Breast epithelium (tissue), 4 donors: ENCODE data around the gene CFAP251. TPM values are rescaled to one million over a fixed set of nuclear protein-coding genes. Genes with fewer than 3 reads are reported as not detected.
A peak's percentile ranks its signal among the peaks of the same experiment; 100 is the strongest.

ENCODE experiments used
- DNase-seq, 2 donors: peaks; one replicate each; pipeline ENCODE4 v3.0.0-alpha.2; 2019; ENCODE audit warnings: low spot score in 2 of 2
- H3K27ac ChIP-seq, 2 donors: fragments of 200-600 bp; sonication (generic) in 1 of 2; one replicate each; pipeline ENCODE4 v1.5.1; 2016 to 2019; ENCODE audit warnings: mild to moderate bottlenecking in 1 of 2
- H3K27me3 ChIP-seq, 2 donors: fragments of 200-600 bp; sonication (generic) in 1 of 2; one replicate each; pipeline versions ENCODE4 v1.5.1 to v1.6.0; 2017 to 2019; ENCODE audit warnings: control low read depth in 1 of 2, mild to moderate bottlenecking in 1 of 2
- H3K36me3 ChIP-seq: fragments of 200-600 bp; one replicate; pipeline ENCODE4 v1.5.1; 2019
- H3K4me1 ChIP-seq, 2 donors: fragments of 200-600 bp; sonication (generic); one replicate each; pipeline ENCODE4 v1.5.1; 2016 to 2019; ENCODE audit warnings: control low read depth in 1 of 2
- H3K4me3 ChIP-seq, 3 donors: fragments of 200-600 bp; sonication (generic); 1 replicate in 2 of 3; 2 replicates in 1 of 3; pipeline ENCODE4 v1.5.1; 2016 to 2019; ENCODE audit warnings: mild to moderate bottlenecking in 3 of 3, moderate library complexity in 2 of 3
- H3K9me3 ChIP-seq, 2 donors: fragments of 200-600 bp; sonication (generic) in 1 of 2; one replicate each; pipeline ENCODE4 v1.5.1; 2016 to 2019; ENCODE audit warnings: control low read depth in 1 of 2
- CTCF ChIP-seq, 3 donors: fragments of 450-650 bp; IDR thresholded peaks; one replicate each; pipeline ENCODE4 v1.5.1; 2016 to 2017; ENCODE audit warnings: antibody characterized with exemption in 3 of 3, mild to moderate bottlenecking in 3 of 3, moderate library complexity in 3 of 3
- POLR2A ChIP-seq: fragments of 450-650 bp; IDR thresholded peaks from one replicate; pipeline ENCODE4 v1.6.1; 2016; ENCODE audit warnings: antibody characterized with exemption, mild to moderate bottlenecking, moderate library complexity
- POLR2AphosphoS5 ChIP-seq, 3 donors: sonication (generic); formaldehyde crosslinking; IDR thresholded peaks; one replicate each; pipeline ENCODE4 v1.6.1; 2017; ENCODE audit warnings: antibody characterized with exemption in 3 of 3
- intact Hi-C: fragments of 100-400 bp; cut with DNase I; formaldehyde crosslinking; loops from one replicate; pipeline ENCODE4 v1.15.1; 2023; ENCODE audit warnings: low total_unique reads
- total RNA-seq, 3 donors: library from RNA; depleted of rRNA; stranded (reverse); fragments of >200 nt; gene quantifications; one replicate each; pipeline ENCODE4 v1.1.0, GENCODE V29; 2016

The CFAP251 gene
- total RNA-seq, 3 donors from 2014 or later, result 4.8 to 8.2 (median 6.7) TPM

DNA sequence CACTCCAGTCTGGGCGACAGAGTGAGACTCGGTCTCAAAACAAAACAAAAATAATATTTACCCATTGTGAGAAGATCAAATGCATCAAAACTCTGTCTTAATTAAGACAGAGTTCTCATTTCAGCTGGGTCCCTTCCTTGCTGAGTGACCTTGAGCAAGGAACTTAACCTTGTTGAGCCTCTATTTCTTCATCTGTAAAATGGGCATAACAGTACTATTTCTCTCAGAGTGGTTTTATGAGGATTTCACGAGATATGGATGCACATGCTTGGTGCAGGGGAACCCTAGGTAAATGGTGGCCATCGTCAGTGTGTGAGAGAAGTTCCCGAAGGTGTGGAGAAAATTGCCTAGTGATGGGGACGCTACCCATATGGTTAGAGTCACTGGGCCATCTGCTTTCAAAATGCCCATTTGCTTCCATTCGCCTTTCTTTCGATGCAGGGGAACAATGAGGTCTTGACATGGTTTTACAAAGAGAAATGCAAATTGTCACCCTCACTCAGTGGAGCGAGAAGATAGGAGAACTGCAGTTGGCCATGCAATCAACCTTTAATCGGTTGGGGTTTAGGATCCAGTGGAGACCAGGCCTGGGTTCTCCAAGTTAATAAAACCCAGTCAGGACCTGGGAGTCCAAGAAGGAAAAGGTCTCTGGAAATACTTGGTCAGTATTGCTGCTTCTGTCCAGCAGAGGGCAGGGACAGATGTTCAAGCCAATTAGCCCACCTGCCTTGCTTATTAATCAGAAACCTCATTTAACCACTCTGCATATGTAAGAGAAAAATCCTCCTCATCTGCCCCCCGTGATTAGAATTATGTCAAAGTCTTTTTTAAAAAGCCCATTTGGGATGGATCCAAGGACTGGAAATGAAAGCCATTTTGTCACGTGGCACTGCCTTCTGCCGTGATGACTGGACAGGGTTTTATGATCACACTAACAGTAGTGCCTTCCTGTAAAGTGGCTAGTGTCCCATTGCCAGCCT is 37.2 kb downstream of the CFAP251 start:
- no peaks in the 10 kb centered on the region for H3K4me1 ChIP-seq
- intact Hi-C loops, result no loop called here
- H3K36me3 ChIP-seq, result no peaks in the 10 kb centered on the region
- H3K27me3 ChIP-seq, result no peaks in the 10 kb centered on the region
- TF ChIP-seq CTCF (IDR thresholded peaks at IDR 0.05) (peak in 2 of 3 donors; percentile 33 to 34), POLR2AphosphoS5 (IDR thresholded peaks at IDR 0.05) (no peak), POLR2A (no peak)
- no peak overlapping the region for H3K27ac ChIP-seq
- no peak overlapping the region for H3K4me3 ChIP-seq
- H3K9me3 ChIP-seq, result no peaks in the 10 kb centered on the region
- DNase-seq, result no peak

GRCh38 chr12:121957861-121958515 is 39.6 kb downstream of the CFAP251 start:
- no peak for TF ChIP-seq CTCF (IDR thresholded peaks at IDR 0.05)
- TF ChIP-seq POLR2AphosphoS5 (IDR thresholded peaks at IDR 0.05), result no peak
- no peak for TF ChIP-seq POLR2A
- DNase-seq, result no peak
- Histone ChIP-seq H3K4me1 (no peaks in the 10 kb centered on the region), H3K9me3 (no peaks in the 10 kb centered on the region), H3K27ac (no peak overlapping the region), H3K36me3 (no peaks in the 10 kb centered on the region), H3K4me3 (no peak overlapping the region), H3K27me3 (no peaks in the 10 kb centered on the region)
- intact Hi-C loops, result no loop called here

- H3K9me3 ChIP-seq, result no peaks in the 10 kb centered on the region
- DNase-seq, result no peak
- intact Hi-C loops, result no loop called here
- no peak overlapping the region for H3K4me3 ChIP-seq
- H3K27me3 ChIP-seq, result no peaks in the 10 kb centered on the region
- no peaks in the 10 kb centered on the region for H3K4me1 ChIP-seq
- TF ChIP-seq POLR2AphosphoS5 (IDR thresholded peaks at IDR 0.05) (no peak), POLR2A (no peak), CTCF (IDR thresholded peaks at IDR 0.05) (no peak)
- no peak overlapping the region for H3K27ac ChIP-seq
- no peaks in the 10 kb centered on the region for H3K36me3 ChIP-seq
Measured at GRCh38 chr12:121958541-121959240, 40.3 kb downstream of the CFAP251 start.

DNA sequence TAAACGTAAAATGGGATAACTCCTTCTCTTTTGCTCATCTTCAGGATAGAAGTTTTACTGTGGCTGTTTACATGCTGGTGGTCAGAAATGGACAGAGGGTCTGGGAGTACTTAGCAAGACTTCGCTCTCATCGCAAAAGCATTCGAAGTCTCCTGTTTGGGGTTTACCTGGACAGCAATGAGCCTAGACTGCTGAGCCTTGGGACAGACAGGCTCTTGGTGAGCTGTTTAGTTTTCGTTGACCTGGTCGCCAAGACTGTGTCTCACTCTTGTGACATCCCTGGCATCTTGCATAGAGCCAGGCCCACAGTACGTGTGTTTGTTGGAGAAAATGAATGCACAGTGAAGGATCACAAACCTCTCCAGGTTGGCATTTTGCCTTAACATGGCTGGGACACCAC is 42.1 kb downstream of the CFAP251 start:
- DNase-seq, result no peak
- no peak for TF ChIP-seq CTCF (IDR thresholded peaks at IDR 0.05)
- TF ChIP-seq POLR2AphosphoS5 (IDR thresholded peaks at IDR 0.05), result no peak

More for the DNA sequence above, 42.1 kb downstream of the CFAP251 start:
- Histone ChIP-seq H3K27me3 (no peaks in the 10 kb centered on the region), H3K9me3 (no peaks in the 10 kb centered on the region), H3K27ac (no peak overlapping the region), H3K36me3 (no peaks in the 10 kb centered on the region), H3K4me3 (no peak overlapping the region), H3K4me1 (no peaks in the 10 kb centered on the region)
- intact Hi-C loops, result no loop called here
